HEK293T (cell line): ENCODE data around the gene ROR1.
A peak's percentile ranks its signal among the peaks of the same experiment; 100 is the strongest.

Source experiments
- CTCF ChIA-PET: fragments of 350-600 bp; formaldehyde crosslinking; extraction: SDS; loops from one replicate; lab custom pipeline; 2021; ENCODE audit warnings: antibody characterized with exemption, inconsistent platforms; lab: Yijun Ruan, JAX
- POLR2A ChIA-PET: fragments of 350-600 bp; formaldehyde crosslinking; extraction: SDS; loops from one replicate; lab custom pipeline; 2020; ENCODE audit warnings: antibody characterized with exemption, inconsistent platforms; lab: Yijun Ruan, JAX
- DNase-seq: peaks from one replicate; pipeline ENCODE4 v3.0.0; 2012; ENCODE audit warnings: mixed read lengths; ENCODE audit errors: extremely low spot score
- ARNT ChIP-seq: fragments of 450-650 bp; IDR thresholded peaks from 2 replicates; pipeline ENCODE4 v1.6.1; 2017; ENCODE audit warnings: mild to moderate bottlenecking
- CTBP1 ChIP-seq: fragments of 450-650 bp; IDR thresholded peaks from 2 replicates; pipeline ENCODE4 v1.6.1; 2016; ENCODE audit warnings: borderline replicate concordance
- ELF4 ChIP-seq: fragments of 450-650 bp; IDR thresholded peaks from 2 replicates; pipeline ENCODE4 v1.6.1; 2017; ENCODE audit warnings: antibody characterized with exemption
- FOXM1 ChIP-seq: fragments of 450-650 bp; IDR thresholded peaks from 2 replicates; pipeline ENCODE4 v1.6.1; 2017; ENCODE audit warnings: mild to moderate bottlenecking, borderline replicate concordance
- PKNOX1 ChIP-seq: fragments of 450-650 bp; IDR thresholded peaks from 2 replicates; pipeline ENCODE4 v1.6.1; 2016
- TARDBP ChIP-seq: fragments of 450-650 bp; IDR thresholded peaks from 2 replicates; pipeline ENCODE4 v1.6.1; 2016

The ROR1 gene

GRCh38 chr1:64229307-64229706 lies 455.5 kb downstream of the ROR1 start:
- TF ChIP-seq CTBP1, result peak; percentile 28; the same call in 1 of the 2 replicates
- no peak for TF ChIP-seq ELF4
- no peak for TF ChIP-seq FOXM1
- no peak for TF ChIP-seq TARDBP
- TF ChIP-seq PKNOX1, result 0 out of 2 replicates have a peak, but pooled peaks have one; percentile 52
- no peak for TF ChIP-seq ARNT
- no peak for DNase-seq
- CTCF ChIA-PET, result interaction anchor here (1.1 to 1.2 kb wide), 2 partner anchors 15 to 555 kb away, joined by 3 read pairs; no protein-coding TSS in a partner anchor
- POLR2A ChIA-PET, result no interaction called here
